GM12878 (cell line): ENCODE measurements around the gene DENND4C. TPM values are rescaled to one million over a fixed set of nuclear protein-coding genes. Genes with fewer than 3 reads are reported as not detected.

Experiments
- ATAC-seq: fragments of 200-7000 bp; cut with Tn5 transposase; 3 replicates; pipeline ENCODE4 v1.9.1; 2020; ENCODE audit warnings: mild to moderate bottlenecking, moderate library complexity
- BruUV-seq: library from RNA; stranded (reverse); fragments of 400-500 nt; replicated peaks from 2 replicates; lab custom pipeline; 2021; lab: Mats Ljungman, UMichigan
- CTCF ChIA-PET: fragments of 300-600 bp; sonication (Branson Sonifier 250); formaldehyde crosslinking; extraction: SDS; loops from one replicate; lab custom pipeline; 2021; ENCODE audit warnings: inconsistent platforms; lab: Yijun Ruan, JAX
- POLR2A ChIA-PET: fragments of 350-600 bp; formaldehyde crosslinking; extraction: SDS; loops from one replicate; lab custom pipeline; 2021; ENCODE audit warnings: inconsistent platforms; lab: Charles Lee
- RAD21 ChIA-PET: fragments of 300-600 bp; sonication (Branson Sonifier 250); formaldehyde crosslinking; loops from one replicate; lab custom pipeline; 2023; ENCODE audit warnings: antibody characterized with exemption; ENCODE audit not compliant: unreplicated experiment; lab: Charles Lee
- SMC1A ChIA-PET: fragments of 300-600 bp; sonication (Branson Sonifier 250); formaldehyde crosslinking; loops from one replicate; lab custom pipeline; 2023; ENCODE audit not compliant: unreplicated experiment, uncharacterized antibody; lab: Charles Lee
- DNase-seq: peaks from one replicate; pipeline ENCODE4 v3.0.0-alpha.2; 2011; ENCODE audit warnings: low read depth, low spot score
- FAIRE-seq: peaks from 3 replicates; lab custom pipeline; 2011; peaks lifted over from hg19 to GRCh38; lab: Jason Lieb, UNC
- H2AFZ ChIP-seq: 2 replicates; pipeline ENCODE4 v1.6.0; 2011; ENCODE audit warnings: low read depth, low read length, control low read depth; ENCODE audit not compliant: control insufficient read depth
- H3K27ac ChIP-seq: 2 replicates; pipeline ENCODE4 v1.5.1; 2011; ENCODE audit warnings: control low read depth; ENCODE audit not compliant: control insufficient read depth, insufficient read depth
- H3K27me3 ChIP-seq, 2 experiments: replicated peaks in 1 of 2; 2 replicates each; pipeline versions ENCODE4 v1.6.0 to v1.6.1; 2011; ENCODE audit warnings: low read length in 1 of 2; ENCODE audit not compliant: control insufficient read depth in 2 of 2, insufficient read depth in 2 of 2
- H3K36me3 ChIP-seq, 2 experiments: 2 replicates each; pipeline ENCODE4 v1.5.1; 2011; ENCODE audit warnings: low read length in 1 of 2; ENCODE audit not compliant: control insufficient read depth in 2 of 2, insufficient read depth in 2 of 2
- H3K4me1 ChIP-seq: 2 replicates; pipeline ENCODE4 v1.6.1; 2011; ENCODE audit warnings: mild to moderate bottlenecking, low read length, moderate library complexity, mixed read lengths; ENCODE audit not compliant: control insufficient read depth, insufficient read depth
- H3K4me2 ChIP-seq: 2 replicates; pipeline ENCODE4 v1.6.0; 2011; ENCODE audit warnings: control low read depth; ENCODE audit not compliant: control insufficient read depth, insufficient read depth
- H3K4me3 ChIP-seq: fragments of 200-600 bp; sonication (generic); 2 replicates; pipeline ENCODE4 v1.5.1; 2016
- H3K79me2 ChIP-seq: 2 replicates; pipeline ENCODE4 v1.6.0; 2011; ENCODE audit warnings: low read length; ENCODE audit not compliant: control insufficient read depth, insufficient read depth
- H3K9ac ChIP-seq: 2 replicates; pipeline ENCODE4 v1.8.0; 2011; ENCODE audit warnings: low read length, control low read depth, mixed read lengths; ENCODE audit not compliant: control insufficient read depth, insufficient read depth
- H3K9me3 ChIP-seq: replicated peaks from 3 replicates; pipeline ENCODE4 v1.5.1; 2011; ENCODE audit warnings: mild to moderate bottlenecking, low read length; ENCODE audit not compliant: control insufficient read depth, insufficient read depth
- H4K20me1 ChIP-seq: 2 replicates; pipeline ENCODE4 v1.6.0; 2011; ENCODE audit not compliant: control insufficient read depth, insufficient read depth
- BMI1 ChIP-seq: fragments of 450-650 bp; IDR thresholded peaks from 2 replicates; pipeline ENCODE4 v1.6.1; 2016; ENCODE audit warnings: mild to moderate bottlenecking, moderate library complexity, borderline replicate concordance
- CBX3 ChIP-seq: fragments of 200-600 bp; sonication (generic); IDR thresholded peaks from 2 replicates; pipeline ENCODE4 v1.6.1; 2016; ENCODE audit warnings: low read depth, borderline replicate concordance
- CREM ChIP-seq: IDR thresholded peaks from 2 replicates; pipeline ENCODE4 v1.6.1; 2014; ENCODE audit warnings: antibody characterized with exemption, low read depth
- IKZF1 ChIP-seq: fragments of 450-650 bp; conservative IDR thresholded peaks from 2 replicates; pipeline ENCODE4 v1.6.1; 2017; ENCODE audit warnings: antibody characterized with exemption, mild to moderate bottlenecking
- IRF3 ChIP-seq: fragments of 450-650 bp; IDR thresholded peaks from 2 replicates; pipeline ENCODE4 v1.6.1; 2014; ENCODE audit warnings: mild to moderate bottlenecking
- JUNB ChIP-seq: IDR thresholded peaks from 2 replicates; pipeline ENCODE4 v1.6.1; 2016; ENCODE audit warnings: antibody characterized with exemption, mild to moderate bottlenecking
- PKNOX1 ChIP-seq: fragments of 450-650 bp; IDR thresholded peaks from 2 replicates; pipeline ENCODE4 v1.6.1; 2016; ENCODE audit warnings: mild to moderate bottlenecking
- RAD21 ChIP-seq: IDR thresholded peaks from 2 replicates; pipeline ENCODE4 v1.6.1; 2011; ENCODE audit warnings: mild to moderate bottlenecking, low read depth, low read length, moderate library complexity; ENCODE audit not compliant: insufficient read depth
- RFX5 ChIP-seq: IDR thresholded peaks from 2 replicates; pipeline ENCODE4 v1.6.1; 2011; ENCODE audit warnings: low read depth, low read length, improper control_type of control experiment
- SMARCA5 ChIP-seq: fragments of 450-650 bp; IDR thresholded peaks from 2 replicates; pipeline ENCODE4 v1.6.1; 2017; ENCODE audit warnings: mild to moderate bottlenecking
- WGBS: methylation state at CpG from one replicate; pipeline ENCODE4 v1.1.6; 2016; ENCODE audit warnings: low lambda C conversion rate; ENCODE audit not compliant: insufficient replicate concordance, insufficient coverage; ENCODE audit errors: missing lambda C conversion rate; 5-methylcytosine and 5-hydroxymethylcytosine counted together
- in situ Hi-C: fragments of 300-500 bp; cut with MboI; formaldehyde crosslinking; loops from 9 replicates; pipeline ENCODE4 v1.14.3; 2018; ENCODE audit warnings: mixed read lengths
- intact Hi-C: fragments of 100-400 bp; cut with micrococcal nuclease; formaldehyde crosslinking; loops from one replicate; pipeline ENCODE4 v1.14.2; 2022; ENCODE audit not compliant: unreplicated experiment
- polyA plus RNA-seq, 11 experiments: library from polyadenylated mRNA; depleted of rRNA in 4 of 11; unstranded in 6 of 11; stranded (reverse) in 5 of 11; fragments of >200 nt; fragmentation: Nextera tagmentation in 4 of 11; fragmentation: Illumina TruSeq in 1 of 11; extraction: Ambion mirVana in 4 of 11; extraction: Trizol in 1 of 11; gene quantifications; 1 replicate in 1 of 11; 2 replicates in 10 of 11; pipeline versions ENCODE4 v1.2.1 to v1.2.3, GENCODE V29; 2011 to 2016; ENCODE audit warnings: inconsistent platforms in 2 of 11, missing spikeins in 2 of 11, low read depth in 1 of 11
- total RNA-seq, 4 experiments: library from RNA; depleted of rRNA in 3 of 4; stranded (reverse); fragments of >200 nt in 3 of 4; fragmentation: Illumina TruSeq in 1 of 4; extraction: Trizol in 1 of 4; gene quantifications; 2 replicates each; pipeline versions ENCODE4 v1.2.1 to v1.2.3, GENCODE V29; 2013 to 2021

DENND4C gene
- total and polyA plus RNA-seq, 10 of the 15 experiments (the other 5 are each of a cell fraction or from before 2014, with no cell fraction given), result 8.2 to 49.3 (median 24.7) TPM

- SMC1A ChIA-PET, result interaction anchor here (1.0 to 1.6 kb wide), 3 partner anchors 9 to 39 kb away, joined by 3 to 4 read pairs (median 3); no protein-coding TSS in a partner anchor
- BruUV-seq, result no TSS peak
- Histone ChIP-seq H3K9me3 (no peaks in the 10 kb centered on the region), H3K9ac (no peak overlapping the region), H3K4me3 (no peak overlapping the region), H2AFZ (no peak overlapping the region), H3K4me2 (no peak overlapping the region), H3K36me3 (peaks cover 0 to 8% of the 10 kb centered on the region in 2 experiments; a peak in 3 of 4 replicates), H3K27ac (no peak overlapping the region), H3K79me2 (peaks cover 9% of the 10 kb centered on the region), H3K4me1 (no peaks in the 10 kb centered on the region), H3K27me3 (no peaks in the 10 kb centered on the region), H4K20me1 (no peaks in the 10 kb centered on the region)
- POLR2A ChIA-PET, result no interaction called here
- RAD21 ChIA-PET, result interaction anchor here (1.1 to 1.8 kb wide), 2 partner anchors 52 to 56 kb away, joined by 3 to 5 read pairs; no protein-coding TSS in a partner anchor
- TF ChIP-seq RFX5, result no peak
- no peak for TF ChIP-seq JUNB
- TF ChIP-seq IRF3, result no peak
- TF ChIP-seq PKNOX1, result no peak
- TF ChIP-seq RAD21, result no peak
- TF ChIP-seq CREM, result no peak
- no peak for TF ChIP-seq SMARCA5
- TF ChIP-seq BMI1, result no peak
- no peak for TF ChIP-seq IKZF1
- no peak for TF ChIP-seq CBX3
- intact Hi-C loops (no loop called here), in situ Hi-C loops (no loop called here)
- CTCF ChIA-PET, result interaction anchor here (2.2 kb wide), 1 partner anchor 52 kb away, joined by 5 read pairs; no protein-coding TSS in a partner anchor
- FAIRE-seq (no peak), ATAC-seq (no peak), DNase-seq (no peak)
- WGBS, result 100% methylated on average over 3 of the region's 3 CpGs
Observed at GRCh38 chr9:19284729-19285128, 54.2 kb downstream of the DENND4C start.
